Stimulated activated CD8-positive, alpha-beta memory T cell treated with anti-CD3 and anti-CD28 coated beads, Interleukin-2, amount 100 ng/mL, for 1 hour (primary cell): Measurements from ENCODE around the gene NEIL1.
"Not testable (repeated sequence)": the region's sequence is repeated elsewhere in the genome, so short reads cannot be mapped to it uniquely, and the experiment has no call there.

ENCODE experiments used
- DNase-seq, 2 donors: peaks; one replicate each; pipeline ENCODE4 v3.0.0-alpha.2; 2020; ENCODE audit warnings: low read depth in 2 of 2

The NEIL1 gene

DNA sequence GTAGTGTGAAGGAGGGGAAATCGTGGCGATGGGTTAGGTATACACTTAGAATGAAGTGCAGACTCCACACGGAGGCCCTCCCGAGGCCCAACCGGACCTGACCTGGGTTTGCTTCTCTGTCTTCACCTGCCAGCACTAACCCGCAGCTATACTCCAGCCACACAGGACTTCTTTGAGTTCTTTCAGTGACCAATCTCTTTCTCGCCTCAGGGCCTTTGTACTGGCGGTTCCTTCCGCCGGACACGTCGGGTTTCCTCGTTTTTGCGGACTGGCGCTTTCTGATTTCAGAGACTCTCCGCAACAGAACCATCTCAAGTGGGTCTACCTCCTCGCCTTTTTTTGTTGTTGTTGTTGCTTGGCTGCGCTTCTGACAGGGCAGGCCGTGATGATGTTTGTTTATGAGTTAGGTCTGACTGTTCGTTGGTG is at the start of gene NEIL1:
Gene NEIL1, plus strand, starts transcription at position 244 of the 426 bp plus-strand sequence. CDS start 1,867 bp downstream, outside the sequence.
- DNase-seq: no peak

DNA sequence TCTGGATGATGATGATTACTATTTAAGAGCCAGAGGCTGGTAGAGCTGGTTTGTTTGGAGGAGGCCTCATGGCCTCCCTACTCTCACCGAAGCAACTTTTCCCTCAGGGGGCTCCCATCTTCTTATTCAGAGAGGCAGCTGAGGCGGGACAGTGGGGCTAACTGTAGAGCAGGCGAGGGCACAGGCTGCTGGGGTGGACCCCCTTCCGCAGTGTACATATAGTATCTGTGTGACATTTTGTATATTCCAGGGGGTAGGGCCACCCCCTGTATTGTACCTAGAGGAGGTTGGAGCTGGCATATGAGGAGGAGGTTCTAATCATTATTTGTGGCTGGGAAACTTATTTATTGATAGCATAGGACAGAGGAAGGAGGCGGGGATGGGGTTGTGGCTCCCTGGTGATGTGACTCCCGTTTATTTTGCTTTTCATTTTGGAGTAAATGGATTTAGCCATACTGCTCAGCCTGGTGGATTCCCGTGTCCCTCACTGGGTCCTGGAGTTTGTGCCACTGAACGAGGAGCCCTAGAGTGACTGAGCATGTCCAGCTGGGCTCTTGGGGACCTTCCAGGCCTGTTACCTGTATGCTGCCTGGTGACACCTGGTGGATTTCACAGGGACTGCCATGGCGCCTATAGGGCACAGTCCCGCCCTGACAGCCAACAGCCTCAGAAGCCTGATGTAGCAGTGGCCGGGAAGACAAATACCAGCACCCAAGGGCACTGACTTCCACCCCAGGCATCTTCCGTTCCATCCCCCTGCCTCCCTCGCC is 48.1 kb upstream of the NEIL1 start:
- not testable (repeated sequence) for DNase-seq

GRCh38 chr15:75299311-75299688 is 47.5 kb upstream of the NEIL1 start:
- peak; percentile 21 to 30 for DNase-seq

DNA sequence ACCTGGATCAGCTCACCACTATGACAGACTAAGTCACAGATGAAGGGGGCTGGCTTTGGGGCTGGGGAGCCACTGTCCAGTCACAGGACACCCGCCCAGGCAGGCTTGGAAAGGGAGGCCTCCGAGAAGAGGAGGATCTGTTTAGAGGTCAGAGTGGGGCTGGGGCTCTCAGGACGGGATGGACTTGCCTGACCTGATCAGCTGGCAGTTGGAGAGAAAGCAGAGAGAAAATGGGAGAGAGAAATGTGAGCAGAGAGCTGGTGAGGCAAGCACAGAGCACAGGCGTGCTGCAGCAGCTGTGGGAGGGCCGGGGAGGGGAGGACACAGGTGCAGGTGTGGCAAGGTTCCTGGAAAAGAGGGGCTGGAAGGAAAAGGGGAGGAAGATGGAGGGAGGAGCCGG is 46.8 kb upstream of the NEIL1 start:
- DNase-seq: not testable (repeated sequence)

- no peak for DNase-seq
Measured at GRCh38 chr15:75302318-75302717, 44.5 kb upstream of the NEIL1 start.

DNA sequence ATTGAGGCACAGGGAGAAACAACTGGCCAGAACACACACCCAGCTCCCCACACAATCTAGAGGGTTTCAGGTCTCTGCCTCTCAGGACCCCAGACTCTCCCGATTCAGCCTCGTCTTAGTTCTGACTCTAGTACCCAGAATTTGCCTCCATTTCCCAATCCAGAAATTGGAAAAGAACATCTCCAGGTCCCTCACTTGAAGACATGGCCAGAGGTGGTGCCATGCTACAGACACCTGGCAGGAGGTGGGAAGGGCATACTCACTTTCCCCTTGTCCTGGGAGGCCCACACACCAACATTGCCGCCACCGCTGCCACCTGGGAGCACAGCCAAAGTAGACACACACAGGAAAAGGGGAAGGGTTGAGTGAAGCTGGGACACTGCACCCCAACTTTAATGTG is 44.1 kb upstream of the NEIL1 start:
- not testable (repeated sequence) for DNase-seq

DNA sequence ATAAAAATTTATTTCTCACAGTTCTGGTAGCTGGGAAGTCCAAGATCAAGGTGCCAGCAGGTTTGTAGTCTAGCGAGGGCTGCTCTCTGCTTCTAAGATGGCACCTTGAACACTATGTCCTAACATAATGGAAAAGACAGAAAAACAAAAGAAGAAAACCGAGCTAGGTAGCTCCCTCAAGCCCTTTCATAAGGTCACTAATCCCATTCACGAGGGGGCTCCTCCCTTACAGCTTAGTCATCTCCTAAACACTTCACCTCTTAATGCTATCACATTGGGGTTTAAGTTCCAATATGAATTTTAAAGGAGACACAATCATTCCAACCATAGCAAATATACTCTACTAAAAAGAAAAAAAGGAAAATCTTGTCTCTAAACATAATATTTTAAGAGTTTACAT is 40.7 kb upstream of the NEIL1 start:
- no peak for DNase-seq

GRCh38 chr15:75307778-75308390 is 39.0 kb upstream of the NEIL1 start:
- no peak for DNase-seq

DNA sequence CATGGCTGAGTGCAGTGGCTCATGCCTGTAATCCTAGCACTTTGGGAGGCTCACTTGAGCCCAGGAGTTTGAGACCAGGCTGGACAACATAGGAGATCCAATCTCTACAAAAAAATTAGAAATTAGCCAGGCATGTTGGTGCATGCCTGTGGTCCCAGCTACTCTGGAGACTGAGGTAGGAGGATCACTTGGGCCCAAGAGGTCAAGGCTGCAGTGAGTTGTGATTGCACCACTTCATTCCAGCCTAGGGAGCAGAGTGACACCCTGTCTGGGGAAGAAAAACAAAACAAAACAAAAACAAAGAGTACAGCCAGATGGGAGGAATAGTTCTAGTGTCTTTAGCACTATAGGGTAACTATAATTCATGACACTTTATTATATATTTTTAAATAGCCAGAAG is 37.1 kb upstream of the NEIL1 start:
- DNase-seq: no peak

DNA sequence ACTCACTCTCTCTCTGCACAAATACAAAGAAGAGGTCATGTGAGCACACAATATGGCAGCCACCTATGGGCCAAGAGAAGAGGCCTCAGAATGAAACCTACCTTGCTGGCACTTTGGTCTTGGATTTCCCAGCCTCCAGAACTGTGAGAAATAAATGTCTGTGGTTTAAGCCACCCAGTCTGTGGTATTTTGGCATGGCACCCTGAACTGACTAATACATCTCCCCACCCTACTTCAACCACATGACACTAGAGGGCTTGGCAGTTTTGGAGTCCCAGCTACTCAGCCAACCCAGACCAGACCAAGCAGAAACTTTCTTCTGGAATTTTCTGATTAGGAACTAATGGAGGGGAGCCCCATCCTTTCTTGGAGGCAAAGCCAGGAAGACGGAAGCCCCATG is 34.3 kb upstream of the NEIL1 start:
- not testable (repeated sequence) for DNase-seq

- no peak for DNase-seq
Measured at GRCh38 chr15:75313116-75313845, 33.6 kb upstream of the NEIL1 start.

DNA sequence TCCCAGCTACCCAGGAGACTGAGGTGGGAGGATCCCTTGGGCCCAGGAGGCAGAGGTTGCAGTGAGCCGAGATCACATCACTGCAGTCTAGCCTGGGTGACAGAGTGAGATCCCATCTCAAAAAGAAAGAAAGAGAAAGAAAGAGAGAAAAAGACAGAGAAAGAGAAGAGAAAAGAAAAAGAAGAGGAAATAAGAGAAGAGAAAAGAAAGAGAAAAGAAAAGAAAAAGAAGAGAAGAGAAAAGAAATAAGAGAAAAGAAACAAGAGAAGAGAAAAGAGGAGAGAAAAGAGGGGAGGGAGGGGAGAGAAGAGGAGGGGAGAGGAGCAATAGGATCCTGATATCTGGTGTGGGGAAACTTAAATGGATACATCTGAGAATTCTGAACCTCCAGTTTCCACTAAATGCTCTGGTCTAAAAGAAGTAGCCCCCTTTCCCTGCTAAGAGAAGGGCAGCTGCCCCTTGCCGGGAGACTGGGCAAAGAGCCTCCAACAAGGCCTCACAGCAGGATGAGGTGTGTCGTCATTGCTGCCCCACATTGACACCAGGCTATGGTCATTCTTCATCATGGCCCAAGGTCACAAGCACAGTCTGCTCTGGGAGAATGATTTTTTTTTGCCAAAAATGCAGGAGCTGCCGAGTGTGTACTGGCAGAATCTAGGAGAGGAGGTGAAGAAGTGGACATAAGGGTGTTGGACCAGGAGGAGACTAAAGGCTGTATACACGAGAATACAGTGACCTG is 32.1 kb upstream of the NEIL1 start:
- no peak for DNase-seq

DNA sequence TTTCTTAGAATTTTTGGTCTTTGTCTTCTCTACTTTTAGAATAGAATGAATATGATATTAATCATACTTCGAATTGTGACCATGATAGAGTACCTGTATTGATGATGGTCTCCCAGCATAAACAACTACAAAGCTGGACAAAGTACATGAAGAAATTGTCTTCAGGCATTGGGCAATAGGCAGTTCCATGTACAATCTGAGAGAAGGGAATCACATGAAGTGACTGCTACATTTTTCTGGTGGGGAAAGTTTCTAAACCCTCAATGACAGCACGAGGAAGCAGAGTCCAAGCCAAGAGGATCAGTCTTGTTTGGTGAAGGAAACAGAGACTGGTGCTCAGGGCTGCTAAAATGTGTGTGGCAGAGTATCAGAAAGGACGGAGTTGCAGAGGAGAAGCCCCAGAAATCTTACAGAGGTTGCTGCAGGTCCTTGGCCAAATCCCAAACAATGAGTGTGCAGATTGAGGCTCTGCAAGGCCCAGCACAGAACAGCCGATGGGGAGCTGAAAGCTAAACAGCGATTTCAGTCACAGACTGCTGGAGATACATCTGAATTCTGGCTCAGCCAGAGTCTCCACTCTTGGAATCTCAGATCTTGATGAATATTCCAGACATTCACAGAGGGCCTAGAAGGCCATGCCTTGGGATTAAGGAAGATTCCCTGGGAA is 27.5 kb upstream of the NEIL1 start:
- not testable (repeated sequence) for DNase-seq

DNA sequence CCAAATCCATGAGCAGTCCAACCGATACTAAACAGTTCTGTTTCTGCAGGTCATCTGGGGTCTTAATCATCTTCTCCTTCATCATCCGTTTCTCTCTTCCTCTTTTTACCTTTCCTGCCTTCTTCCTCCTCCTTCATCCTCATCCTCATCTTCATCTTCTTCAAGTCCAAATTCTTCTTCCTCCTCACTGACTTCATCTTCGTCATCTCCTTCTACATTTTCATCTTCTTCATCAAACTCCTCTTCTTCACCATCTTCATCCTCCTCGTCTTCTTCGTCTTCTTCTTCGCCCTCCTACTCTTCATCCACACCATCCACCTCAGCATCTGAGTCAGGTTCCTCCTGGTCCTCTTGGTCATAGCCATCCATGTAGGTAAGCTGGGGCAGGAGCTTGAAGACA is 25.1 kb upstream of the NEIL1 start:
- no peak for DNase-seq

- DNase-seq: no peak
Measured at GRCh38 chr15:75325922-75326321, 20.9 kb upstream of the NEIL1 start.

DNA sequence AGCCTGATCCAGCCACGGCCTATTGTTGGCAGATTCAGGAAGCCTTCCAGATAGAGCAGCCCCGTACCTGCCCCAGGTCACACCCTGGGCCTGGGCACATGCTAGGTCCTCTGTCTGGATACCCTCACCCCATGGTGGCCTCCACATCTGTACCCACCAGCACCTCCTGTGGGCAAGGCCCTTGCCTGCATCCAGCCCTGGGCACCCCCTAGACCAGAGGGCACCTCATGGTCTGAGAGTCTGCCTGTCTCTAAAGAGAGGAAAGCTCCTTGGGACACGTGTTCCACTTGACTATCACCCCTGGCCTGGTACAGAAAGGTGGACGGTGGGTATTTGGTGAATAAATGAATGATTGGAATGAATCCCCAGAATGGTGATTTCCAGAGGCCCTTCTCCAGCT is 19.8 kb upstream of the NEIL1 start:
- no peak for DNase-seq

GRCh38 chr15:75327491-75327890 is 19.3 kb upstream of the NEIL1 start:
- no peak for DNase-seq

DNA sequence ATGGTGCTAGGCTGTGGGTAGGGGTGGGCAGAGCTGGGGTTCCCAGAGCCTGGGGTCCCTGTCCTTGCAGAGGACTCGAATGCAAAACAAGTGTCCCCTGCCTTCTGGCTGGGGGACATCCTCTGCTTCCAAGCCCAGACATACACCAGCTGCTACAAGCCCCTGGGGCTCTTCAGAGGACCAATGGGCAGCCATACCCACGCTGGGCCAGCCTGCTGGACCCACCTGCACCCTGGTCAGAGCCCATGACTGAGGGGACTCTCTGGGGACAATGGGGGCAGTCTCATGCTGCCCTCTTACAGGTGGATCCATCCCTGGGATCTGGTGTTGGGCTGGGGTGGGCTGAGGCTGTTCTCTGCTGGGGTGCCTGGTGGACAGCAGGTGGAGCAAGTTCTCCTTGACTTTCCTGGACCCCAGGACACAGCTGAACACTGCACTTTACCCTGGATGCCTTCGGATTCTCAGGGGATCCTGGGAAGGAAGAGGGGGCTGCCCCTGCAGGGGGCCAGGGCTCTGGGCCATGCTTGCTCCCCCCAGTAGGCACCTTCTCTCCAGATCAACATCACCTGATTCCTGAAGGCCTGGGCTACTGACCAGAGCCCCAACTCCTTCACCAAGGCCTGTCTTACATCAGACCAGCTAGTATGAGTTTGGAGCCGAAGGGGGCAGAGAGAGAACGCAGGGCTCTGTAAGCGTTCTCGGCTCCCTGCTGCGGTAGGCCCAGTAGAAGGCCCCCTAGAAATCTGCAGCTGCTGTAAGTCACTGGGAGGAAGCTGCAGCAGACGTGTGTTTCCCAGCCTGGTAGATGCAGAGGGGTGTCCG is 18.1 kb upstream of the NEIL1 start:
- no peak for DNase-seq

DNA sequence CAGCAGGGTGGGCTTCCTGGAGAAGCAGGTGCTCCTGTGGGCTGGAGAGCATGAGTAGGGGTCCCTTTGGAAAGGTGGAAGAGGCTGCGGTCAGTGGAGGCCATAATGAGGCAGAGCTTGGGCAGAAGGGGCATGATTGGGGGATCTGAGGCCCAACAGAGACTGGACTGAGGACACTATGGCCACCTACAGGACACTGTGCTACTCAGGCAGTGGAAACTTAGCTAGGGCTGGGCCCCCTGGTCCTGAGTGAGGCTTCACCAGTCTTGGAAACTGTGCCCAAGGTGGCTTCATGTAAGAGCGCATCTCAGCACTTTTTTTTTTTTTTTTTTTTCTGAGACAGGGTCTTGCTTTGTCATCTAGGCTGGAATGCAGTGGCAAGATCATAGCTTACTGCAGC is 17.3 kb upstream of the NEIL1 start:
- DNase-seq: no peak

- DNase-seq: not testable (repeated sequence)
Measured at GRCh38 chr15:75332093-75332492, 14.7 kb upstream of the NEIL1 start.
